ENCODE data around the gene SPRED3.

The SPRED3 gene

GRCh38 chr19:38394488-38394887, 6.0 kb downstream of the SPRED3 start:
- no peak overlapping the region for H3K4me3 ChIP-seq (ENCODE audit: low read depth, low read length)

DNA sequence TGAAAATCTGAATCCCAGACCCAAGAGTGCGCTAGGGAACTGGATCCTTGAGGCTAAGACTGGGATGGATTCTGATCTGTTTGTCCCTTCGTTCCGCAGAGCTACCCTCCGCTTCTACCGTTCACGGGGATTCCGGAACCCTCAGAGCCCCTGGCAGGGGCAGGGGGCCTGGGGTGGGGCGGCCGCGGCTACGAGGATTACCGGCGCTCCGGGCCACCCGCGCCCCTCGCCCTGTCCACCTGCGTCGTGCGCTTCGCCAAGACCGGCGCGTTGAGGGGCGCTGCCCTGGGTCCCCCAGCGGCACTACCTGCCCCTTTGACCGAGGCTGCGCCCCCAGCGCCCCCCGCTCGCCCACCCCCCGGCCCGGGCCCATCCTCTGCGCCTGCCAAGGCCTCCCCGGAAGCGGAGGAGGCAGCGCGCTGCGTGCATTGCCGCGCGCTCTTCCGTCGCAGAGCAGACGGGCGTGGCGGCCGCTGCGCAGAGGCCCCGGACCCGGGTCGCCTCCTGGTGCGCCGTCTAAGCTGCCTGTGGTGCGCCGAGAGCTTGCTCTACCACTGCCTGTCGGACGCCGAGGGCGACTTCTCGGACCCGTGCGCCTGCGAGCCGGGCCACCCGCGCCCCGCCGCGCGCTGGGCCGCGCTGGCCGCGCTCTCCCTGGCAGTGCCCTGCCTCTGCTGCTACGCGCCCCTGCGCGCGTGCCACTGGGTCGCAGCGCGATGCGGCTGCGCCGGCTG, 7.1 kb downstream of the SPRED3 start:
- no peak overlapping the region for H3K4me3 ChIP-seq (ENCODE audit: low read depth, low read length)

More at GRCh38 chr19:38394488-38394887, 6.0 kb downstream of the SPRED3 start:
- TF ChIP-seq CTCF (IDR thresholded peaks at IDR 0.05; ENCODE audit: low read depth, low read length): no peak

GRCh38 chr19:38399081-38399480, 10.6 kb downstream of the SPRED3 start:
- no peak overlapping the region for H3K4me3 ChIP-seq (ENCODE audit: low read depth, low read length)
- TF ChIP-seq CTCF (IDR thresholded peaks at IDR 0.05; ENCODE audit: low read depth, low read length): no peak

More for the DNA sequence above, 7.1 kb downstream of the SPRED3 start:
- TF ChIP-seq CTCF (IDR thresholded peaks at IDR 0.05; ENCODE audit: low read depth, low read length): no peak

DNA sequence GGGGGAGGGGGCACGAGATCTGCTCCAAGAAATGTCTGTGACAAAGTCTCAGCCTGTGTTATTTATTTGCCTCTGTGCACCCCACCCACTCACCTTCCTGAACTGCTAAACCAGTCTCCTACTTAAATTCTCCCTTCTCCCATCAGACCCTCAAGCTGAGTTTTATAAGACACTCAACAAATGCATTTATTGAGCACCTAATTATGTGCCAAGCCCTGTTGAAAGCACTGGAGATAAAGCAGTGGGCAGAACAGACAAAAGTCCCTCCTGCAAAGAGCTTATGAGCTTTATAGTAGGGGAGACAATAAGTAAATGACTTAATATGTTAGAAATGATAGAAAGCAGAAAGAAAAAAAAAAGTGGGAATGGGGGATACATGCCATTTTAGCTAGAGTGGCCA, 11.0 kb downstream of the SPRED3 start:
- H3K4me3 ChIP-seq (ENCODE audit: low read depth, low read length): no peak overlapping the region
- no peak for TF ChIP-seq CTCF (IDR thresholded peaks at IDR 0.05; ENCODE audit: low read depth, low read length)

DNA sequence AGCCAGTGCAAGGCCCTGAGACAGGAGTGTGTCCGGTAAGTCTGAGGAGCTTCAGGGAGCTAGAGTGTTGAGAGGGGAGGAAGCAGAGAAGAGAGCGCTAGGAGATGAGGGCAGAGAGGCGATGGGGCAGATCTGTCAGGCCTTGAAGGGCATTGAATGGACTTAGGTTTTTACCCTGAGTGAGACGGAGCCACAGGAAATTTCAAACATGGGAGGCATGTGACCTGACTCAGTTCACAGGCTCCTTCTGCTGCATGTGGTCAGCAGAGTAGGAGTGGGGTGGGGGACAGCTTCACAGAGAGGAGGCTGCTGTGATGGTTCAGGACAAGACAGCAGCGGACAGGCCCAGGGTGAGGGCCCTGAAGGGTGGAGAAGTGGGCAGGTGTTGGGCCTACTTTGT, 11.9 kb downstream of the SPRED3 start:
- no peak overlapping the region for H3K4me3 ChIP-seq (ENCODE audit: low read depth, low read length)
- TF ChIP-seq CTCF (IDR thresholded peaks at IDR 0.05; ENCODE audit: low read depth, low read length): no peak

GRCh38 chr19:38401148-38401547, 12.7 kb downstream of the SPRED3 start:
- H3K4me3 ChIP-seq (ENCODE audit: low read depth, low read length): no peak overlapping the region
- TF ChIP-seq CTCF (IDR thresholded peaks at IDR 0.05; ENCODE audit: low read depth, low read length): no peak

DNA sequence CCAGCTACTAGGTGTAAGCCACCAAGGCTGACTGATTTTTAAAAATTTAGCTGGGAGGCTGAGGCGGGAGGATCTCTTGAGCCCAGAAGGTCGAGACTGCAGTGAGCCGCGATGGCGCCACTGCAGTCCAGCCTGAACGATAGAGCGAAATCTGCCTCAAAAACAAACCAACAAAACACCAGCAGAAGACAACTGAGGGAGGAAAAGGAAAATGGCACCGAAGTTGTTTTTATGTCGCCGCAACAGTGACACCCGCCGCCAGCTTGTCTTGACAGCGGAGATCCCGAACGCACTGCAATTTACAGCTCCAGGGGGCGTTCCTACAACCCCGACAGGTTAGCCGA, 14.1 kb downstream of the SPRED3 start:
- peak overlapping the region; percentile 89 for H3K4me3 ChIP-seq (ENCODE audit: low read depth, low read length)
- TF ChIP-seq CTCF (IDR thresholded peaks at IDR 0.05; ENCODE audit: low read depth, low read length): no peak

Data from WI38 (cell line).